MM.1S (cell line): ENCODE data around the gene STRA6.

Source experiments
- CTCF ChIP-seq: fragments of 300-600 bp; sonication (generic); IDR thresholded peaks from 2 replicates; pipeline ENCODE4 v1.5.1; 2016; ENCODE audit warnings: antibody characterized with exemption, low read length, mixed read lengths
- EZH2 ChIP-seq: fragments of 300-600 bp; sonication (generic); optimal IDR thresholded peaks from 2 replicates; pipeline ENCODE3; 2017; ENCODE audit warnings: low read depth, mild to moderate bottlenecking, antibody characterized with exemption, low read length, mixed read lengths

- TF ChIP-seq CTCF: no peak
- no peak for TF ChIP-seq EZH2
These were observed 2.2 kb downstream of the STRA6 start for GRCh38 chr15:74200412-74200815.
